Endothelial cell of umbilical vein (primary cell): ENCODE results near the gene LMCD1. TPM values are rescaled to one million over a fixed set of nuclear protein-coding genes. Genes with fewer than 3 reads are reported as not detected.

Experiments used
- BruUV-seq: library from RNA; stranded (reverse); fragments of 400-500 nt; replicated peaks from 2 replicates; lab custom pipeline; 2021; lab: Mats Ljungman, UMichigan
- CTCF ChIA-PET: fragments of 300-600, 350-600 bp; sonication (Branson Sonifier 250); formaldehyde crosslinking; loops from one replicate; lab custom pipeline; 2021; ENCODE audit warnings: antibody characterized with exemption, inconsistent platforms; lab: Charles Lee
- POLR2A ChIA-PET: fragments of 300-600, 350-600 bp; sonication (Branson Sonifier 250); formaldehyde crosslinking; loops from one replicate; lab custom pipeline; 2021; ENCODE audit warnings: antibody characterized with exemption, inconsistent platforms; lab: Charles Lee
- DNase-seq: peaks from one replicate; pipeline ENCODE4 v3.0.0-alpha.2; 2011; ENCODE audit warnings: low read depth, low spot score
- FAIRE-seq: peaks from 2 replicates; lab custom pipeline; 2011; peaks lifted over from hg19 to GRCh38; lab: Jason Lieb, UNC
- H2AFZ ChIP-seq: 2 replicates; pipeline ENCODE4 v1.6.0; 2012; ENCODE audit warnings: low read depth, low read length, control low read depth, inconsistent platforms
- H3K27ac ChIP-seq: 2 replicates; pipeline ENCODE4 v1.5.1; 2011; ENCODE audit warnings: low read depth, mild to moderate bottlenecking, control low read depth, low read length, moderate library complexity; ENCODE audit not compliant: insufficient read depth
- H3K27me3 ChIP-seq, 2 experiments: 2 replicates each; pipeline versions ENCODE4 v1.6.0 to v1.6.1; 2011; ENCODE audit warnings: low read length in 2 of 2, mixed read lengths in 1 of 2; ENCODE audit not compliant: control insufficient read depth in 2 of 2, insufficient read depth in 2 of 2
- H3K36me3 ChIP-seq, 2 experiments: 2 replicates in 1 of 2; 3 replicates in 1 of 2; pipeline ENCODE4 v1.5.1; 2011; ENCODE audit warnings: low read length in 2 of 2, mild to moderate bottlenecking in 1 of 2, moderate library complexity in 1 of 2; ENCODE audit not compliant: control insufficient read depth in 2 of 2, insufficient read depth in 2 of 2; ENCODE audit errors: extremely low read depth in 1 of 2
- H3K4me1 ChIP-seq: 3 replicates; pipeline ENCODE4 v1.5.1; 2011; ENCODE audit warnings: mild to moderate bottlenecking, low read length; ENCODE audit not compliant: control insufficient read depth, insufficient read depth; ENCODE audit errors: extremely low read depth
- H3K4me2 ChIP-seq: 2 replicates; pipeline ENCODE4 v1.6.1; 2011; ENCODE audit warnings: low read length, control low read depth, mixed read lengths; ENCODE audit not compliant: insufficient read depth
- H3K4me3 ChIP-seq, 3 experiments: fragments of 200-600 bp in 1 of 3; sonication (generic), shearing (Covaris generic) in 1 of 3; replicated peaks in 1 of 3; 2 replicates each; pipeline ENCODE4 v1.5.1; 2011 to 2016; ENCODE audit warnings: control low read depth in 3 of 3, low read length in 3 of 3, mild to moderate bottlenecking in 2 of 3, inconsistent platforms in 1 of 3, low read depth in 1 of 3, moderate library complexity in 1 of 3; ENCODE audit not compliant: insufficient read depth in 1 of 3
- H3K79me2 ChIP-seq: 2 replicates; pipeline ENCODE4 v1.6.0; 2012; ENCODE audit warnings: low read length, inconsistent platforms; ENCODE audit not compliant: control insufficient read depth, insufficient read depth
- H3K9ac ChIP-seq: replicated peaks from 2 replicates; pipeline ENCODE3; 2011; ENCODE audit warnings: low read length, control low read depth; ENCODE audit not compliant: insufficient read depth; ENCODE audit errors: extremely low read depth
- H3K9me1 ChIP-seq: replicated peaks from 3 replicates; pipeline ENCODE4 v1.6.0; 2011; ENCODE audit warnings: mild to moderate bottlenecking, low read length; ENCODE audit not compliant: control insufficient read depth, insufficient read depth; ENCODE audit errors: extremely low read depth
- H3K9me3 ChIP-seq: replicated peaks from 2 replicates; pipeline ENCODE4 v1.5.1; 2012; ENCODE audit warnings: low read length, inconsistent platforms; ENCODE audit not compliant: control insufficient read depth, insufficient read depth
- H4K20me1 ChIP-seq: replicated peaks from 2 replicates; pipeline ENCODE3; 2011; ENCODE audit warnings: mild to moderate bottlenecking, low read length; ENCODE audit not compliant: control insufficient read depth, insufficient read depth; ENCODE audit errors: extremely low read depth
- CTCF ChIP-seq, 2 donors: IDR thresholded peaks; 1 replicate in 1 of 2; 2 replicates in 1 of 2; pipeline ENCODE4 v1.5.1; 2011; ENCODE audit warnings: low read length in 2 of 2, mild to moderate bottlenecking in 2 of 2, moderate library complexity in 2 of 2, control low read depth in 1 of 2, inconsistent platforms in 1 of 2, low read depth in 1 of 2; ENCODE audit not compliant: insufficient read depth in 1 of 2; ENCODE audit errors: extremely low read depth in 1 of 2
- EZH2 ChIP-seq: IDR thresholded peaks from 2 replicates; pipeline ENCODE4 v1.6.1; 2012; ENCODE audit warnings: borderline replicate concordance, low read depth, mild to moderate bottlenecking, moderate library complexity, low read length, inconsistent platforms; ENCODE audit not compliant: severe bottlenecking
- FOS ChIP-seq: IDR thresholded peaks from 2 replicates; pipeline ENCODE4 v1.6.1; 2011; ENCODE audit warnings: mild to moderate bottlenecking, low read length, moderate library complexity, borderline replicate concordance; ENCODE audit not compliant: insufficient read depth
- GATA2 ChIP-seq: IDR thresholded peaks from 2 replicates; pipeline ENCODE4 v1.7.0; 2011; ENCODE audit warnings: low read depth, mild to moderate bottlenecking, moderate library complexity, mixed read lengths, low read length; ENCODE audit not compliant: insufficient read length, insufficient read depth
- JUN ChIP-seq: IDR thresholded peaks from 2 replicates; pipeline ENCODE4 v1.6.1; 2011; ENCODE audit warnings: borderline replicate concordance, low read depth; ENCODE audit not compliant: insufficient read length, insufficient read depth
- MAX ChIP-seq: IDR thresholded peaks from 2 replicates; pipeline ENCODE4 v1.6.1; 2011; ENCODE audit not compliant: insufficient read depth, insufficient read length
- MYC ChIP-seq: IDR thresholded peaks from one replicate; pipeline ENCODE4 v1.6.1; 2011; ENCODE audit warnings: mild to moderate bottlenecking, low read depth, low read length
- POLR2A ChIP-seq: IDR thresholded peaks from 2 replicates; pipeline ENCODE4 v1.6.1; 2012; ENCODE audit warnings: low read depth, mild to moderate bottlenecking, control low read depth, low read length
- POLR2AphosphoS5 ChIP-seq: IDR thresholded peaks from 2 replicates; pipeline ENCODE4 v1.6.1; 2012; ENCODE audit warnings: low read depth, mild to moderate bottlenecking, control low read depth, low read length, moderate library complexity; ENCODE audit not compliant: insufficient read depth
- dilution Hi-C: fragments of 300-500 bp; cut with MboI; formaldehyde crosslinking; loops from one replicate; pipeline ENCODE4 v1.15.0; 2019; ENCODE audit warnings: low sequenced_read_pairs; ENCODE audit not compliant: extremely low pct_ligation_motif_present
- intact Hi-C: fragments of 100-400 bp; cut with micrococcal nuclease; formaldehyde crosslinking; loops from one replicate; pipeline ENCODE4 v1.10.0; 2022
- polyA plus RNA-seq, 4 experiments: library from polyadenylated mRNA; depleted of rRNA in 3 of 4; stranded (reverse) in 3 of 4; unstranded in 1 of 4; fragments of >200 nt; gene quantifications; 2 replicates each; pipeline versions ENCODE4 v1.2.1 to v1.2.3, GENCODE V29; 2011 to 2012; ENCODE audit warnings: missing spikeins in 1 of 4
- total RNA-seq: library from RNA; stranded (reverse); gene quantifications from 2 replicates; pipeline ENCODE4 v1.2.3, GENCODE V29; 2021

The LMCD1 gene
- total and polyA plus RNA-seq, 2 donors (not counting 3 experiments of a cell fraction or from before 2014, with no cell fraction given): 7.6 to 14.5 TPM

GRCh38 chr3:8562081-8562595 is 60.5 kb downstream of the LMCD1 start:
- TF ChIP-seq MYC: no peak
- TF ChIP-seq POLR2AphosphoS5: no peak
- no peak for TF ChIP-seq CTCF (IDR thresholded peaks at IDR 0.05; ENCODE audit: extremely low read depth in 1 of 2, insufficient read depth in 1 of 2, low read depth in 1 of 2, low read length in 2 of 2)
- TF ChIP-seq EZH2: no peak
- no peak for TF ChIP-seq MAX
- TF ChIP-seq JUN: no peak
- TF ChIP-seq FOS: no peak
- TF ChIP-seq GATA2: peak; percentile 35
- TF ChIP-seq POLR2A: no peak
- DNase-seq: no peak
- dilution Hi-C loops (no loop called here), intact Hi-C loops (loop anchor here (2.0 to 5.0 kb wide), 2 partner anchors 61 to 120 kb away; partner anchors contain the start of gene LMCD1)
- POLR2A ChIA-PET: no interaction called here
- CTCF ChIA-PET: interaction anchor here (0.5 to 1.6 kb wide), 6 partner anchors 17 to 1590 kb away, joined by 3 to 5 read pairs (median 4); no protein-coding TSS in a partner anchor
- H3K27me3 ChIP-seq: no peaks in the 10 kb centered on the region
- no TSS peak for BruUV-seq
- no peaks in the 10 kb centered on the region for H3K36me3 ChIP-seq
- no peaks in the 10 kb centered on the region for H3K9me1 ChIP-seq
- H3K27ac ChIP-seq: no peak overlapping the region
- no peaks in the 10 kb centered on the region for H3K9me3 ChIP-seq
- H3K9ac ChIP-seq: no peak overlapping the region
- no peaks in the 10 kb centered on the region for H3K79me2 ChIP-seq
- no peaks in the 10 kb centered on the region for H4K20me1 ChIP-seq
- H3K4me2 ChIP-seq: no peak overlapping the region
- H2AFZ ChIP-seq: no peak overlapping the region
- FAIRE-seq: no peak
- H3K4me1 ChIP-seq: peaks cover 12% of the 10 kb centered on the region
- H3K4me3 ChIP-seq: no peak overlapping the region
